ENCODE data around the gene APOE. TPM values are rescaled to one million over a fixed set of nuclear protein-coding genes. Genes with fewer than 3 reads are reported as not detected.
A peak's percentile ranks its signal among the peaks of the same experiment; 100 is the strongest.

Gene APOE
- total and polyA plus RNA-seq, 2 of the 13 experiments (the other 11 are each of a cell fraction or from before 2014, with no cell fraction given) = 1,328 to 1,470 TPM

DNA sequence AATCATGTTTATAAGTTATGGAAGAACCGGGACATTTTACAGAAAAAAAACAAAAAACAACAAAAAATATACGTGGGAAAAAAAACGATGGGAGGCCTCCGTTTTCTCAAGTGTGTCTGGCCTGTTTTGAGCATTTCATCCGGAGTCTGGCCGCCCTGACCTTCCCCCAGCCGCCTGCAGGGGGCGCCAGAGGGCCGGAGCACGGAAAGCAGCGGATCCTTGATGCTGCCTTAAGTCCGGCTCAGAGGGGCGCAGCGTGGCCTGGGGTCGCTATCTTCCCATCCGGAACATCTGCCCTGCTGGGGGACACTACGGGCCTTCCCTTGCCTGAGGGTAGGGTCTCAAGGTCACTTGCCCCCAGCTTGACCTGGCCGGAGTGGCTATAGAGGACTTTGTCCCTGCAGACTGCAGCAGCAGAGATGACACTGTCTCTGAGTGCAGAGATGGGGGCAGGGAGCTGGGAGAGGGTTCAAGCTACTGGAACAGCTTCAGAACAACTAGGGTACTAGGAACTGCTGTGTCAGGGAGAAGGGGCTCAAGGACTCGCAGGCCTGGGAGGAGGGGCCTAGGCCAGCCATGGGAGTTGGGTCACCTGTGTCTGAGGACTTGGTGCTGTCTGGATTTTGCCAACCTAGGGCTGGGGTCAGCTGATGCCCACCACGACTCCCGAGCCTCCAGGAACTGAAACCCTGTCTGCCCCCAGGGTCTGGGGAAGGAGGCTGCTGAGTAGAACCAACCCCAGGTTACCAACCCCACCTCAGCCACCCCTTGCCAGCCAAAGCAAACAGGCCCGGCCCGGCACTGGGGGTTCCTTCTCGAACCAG, 1.8 kb upstream of the APOE start (continued):
- TF ChIP-seq, protein P1, sequence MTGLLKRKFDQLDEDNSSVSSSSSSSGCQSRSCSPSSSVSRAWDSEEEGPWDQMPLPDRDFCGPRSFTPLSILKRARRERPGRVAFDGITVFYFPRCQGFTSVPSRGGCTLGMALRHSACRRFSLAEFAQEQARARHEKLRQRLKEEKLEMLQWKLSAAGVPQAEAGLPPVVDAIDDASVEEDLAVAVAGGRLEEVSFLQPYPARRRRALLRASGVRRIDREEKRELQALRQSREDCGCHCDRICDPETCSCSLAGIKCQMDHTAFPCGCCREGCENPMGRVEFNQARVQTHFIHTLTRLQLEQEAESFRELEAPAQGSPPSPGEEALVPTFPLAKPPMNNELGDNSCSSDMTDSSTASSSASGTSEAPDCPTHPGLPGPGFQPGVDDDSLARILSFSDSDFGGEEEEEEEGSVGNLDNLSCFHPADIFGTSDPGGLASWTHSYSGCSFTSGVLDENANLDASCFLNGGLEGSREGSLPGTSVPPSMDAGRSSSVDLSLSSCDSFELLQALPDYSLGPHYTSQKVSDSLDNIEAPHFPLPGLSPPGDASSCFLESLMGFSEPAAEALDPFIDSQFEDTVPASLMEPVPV (CRISPR knock-in tag; IDR thresholded peaks at IDR 0.05) = peak; percentile 32; the same call in 1 of the 2 replicates
- TF ChIP-seq NFATC3 (CRISPR knock-in tag; IDR thresholded peaks at IDR 0.05) (0 out of 2 replicates have a peak, but pooled peaks have one; percentile 49), HOXA3 (CRISPR knock-in tag; IDR thresholded peaks at IDR 0.05) (peak; percentile 76), NR1H2 (CRISPR knock-in tag; IDR thresholded peaks at IDR 0.05; ENCODE audit: borderline replicate concordance, low read depth) (no peak; the same call in 1 of the 2 replicates), ZNF230 (CRISPR knock-in tag; IDR thresholded peaks at IDR 0.05) (peak; percentile 77; the same call in 1 of the 2 replicates), ZNF83 (CRISPR knock-in tag; IDR thresholded peaks at IDR 0.05; ENCODE audit: borderline replicate concordance) (peak; percentile 69; the same call in 1 of the 2 replicates), NONO (IDR thresholded peaks at IDR 0.05) (no peak), NONO (CRISPR knock-in tag; conservative IDR thresholded peaks at IDR 0.05) (peak; percentile 93), DMAP1 (CRISPR knock-in tag; IDR thresholded peaks at IDR 0.05) (peak; percentile 69), MAFG (CRISPR knock-in tag; IDR thresholded peaks at IDR 0.05) (peak; percentile 68), GZF1 (CRISPR knock-in tag; IDR thresholded peaks at IDR 0.05) (no peak), NRL (CRISPR knock-in tag; IDR thresholded peaks at IDR 0.05; ENCODE audit: borderline replicate concordance) (peak; percentile 77), KLF11 (CRISPR knock-in tag; IDR thresholded peaks at IDR 0.05) (peak; percentile 59), ZNF460 (CRISPR knock-in tag; IDR thresholded peaks at IDR 0.05; ENCODE audit: borderline replicate concordance) (peak; percentile 59; the same call in 1 of the 2 replicates), ZNF589 (CRISPR knock-in tag; conservative IDR thresholded peaks at IDR 0.05) (peak; percentile 77; the same call in 1 of the 2 replicates), NR2F2 (IDR thresholded peaks at IDR 0.05; ENCODE audit: borderline replicate concordance, low read depth) (peak; percentile 82), FOXK1 (CRISPR knock-in tag; IDR thresholded peaks at IDR 0.05; ENCODE audit: borderline replicate concordance, low read depth) (0 out of 2 replicates have a peak, but pooled peaks have one; percentile 15)
- TF ChIP-seq, protein P2, sequence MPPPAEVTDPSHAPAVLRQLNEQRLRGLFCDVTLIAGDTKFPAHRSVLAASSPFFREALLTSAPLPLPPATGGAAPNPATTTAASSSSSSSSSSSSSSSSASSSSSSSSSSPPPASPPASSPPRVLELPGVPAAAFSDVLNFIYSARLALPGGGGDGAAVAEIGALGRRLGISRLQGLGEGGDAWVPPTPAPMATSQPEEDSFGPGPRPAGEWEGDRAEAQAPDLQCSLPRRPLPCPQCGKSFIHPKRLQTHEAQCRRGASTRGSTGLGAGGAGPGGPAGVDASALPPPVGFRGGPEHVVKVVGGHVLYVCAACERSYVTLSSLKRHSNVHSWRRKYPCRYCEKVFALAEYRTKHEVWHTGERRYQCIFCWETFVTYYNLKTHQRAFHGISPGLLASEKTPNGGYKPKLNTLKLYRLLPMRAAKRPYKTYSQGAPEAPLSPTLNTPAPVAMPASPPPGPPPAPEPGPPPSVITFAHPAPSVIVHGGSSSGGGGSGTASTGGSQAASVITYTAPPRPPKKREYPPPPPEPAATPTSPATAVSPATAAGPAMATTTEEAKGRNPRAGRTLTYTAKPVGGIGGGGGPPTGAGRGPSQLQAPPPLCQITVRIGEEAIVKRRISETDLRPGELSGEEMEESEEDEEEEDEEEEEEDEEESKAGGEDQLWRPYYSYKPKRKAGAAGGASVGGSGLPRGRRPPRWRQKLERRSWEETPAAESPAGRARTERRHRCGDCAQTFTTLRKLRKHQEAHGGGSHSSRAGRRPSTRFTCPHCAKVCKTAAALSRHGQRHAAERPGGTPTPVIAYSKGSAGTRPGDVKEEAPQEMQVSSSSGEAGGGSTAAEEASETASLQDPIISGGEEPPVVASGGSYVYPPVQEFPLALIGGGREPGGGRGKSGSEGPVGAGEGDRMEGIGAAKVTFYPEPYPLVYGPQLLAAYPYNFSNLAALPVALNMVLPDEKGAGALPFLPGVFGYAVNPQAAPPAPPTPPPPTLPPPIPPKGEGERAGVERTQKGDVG (CRISPR knock-in tag; IDR thresholded peaks at IDR 0.05; ENCODE audit: borderline replicate concordance) = peak; percentile 84; the same call in 1 of the 2 replicates
- TF ChIP-seq, protein P3, sequence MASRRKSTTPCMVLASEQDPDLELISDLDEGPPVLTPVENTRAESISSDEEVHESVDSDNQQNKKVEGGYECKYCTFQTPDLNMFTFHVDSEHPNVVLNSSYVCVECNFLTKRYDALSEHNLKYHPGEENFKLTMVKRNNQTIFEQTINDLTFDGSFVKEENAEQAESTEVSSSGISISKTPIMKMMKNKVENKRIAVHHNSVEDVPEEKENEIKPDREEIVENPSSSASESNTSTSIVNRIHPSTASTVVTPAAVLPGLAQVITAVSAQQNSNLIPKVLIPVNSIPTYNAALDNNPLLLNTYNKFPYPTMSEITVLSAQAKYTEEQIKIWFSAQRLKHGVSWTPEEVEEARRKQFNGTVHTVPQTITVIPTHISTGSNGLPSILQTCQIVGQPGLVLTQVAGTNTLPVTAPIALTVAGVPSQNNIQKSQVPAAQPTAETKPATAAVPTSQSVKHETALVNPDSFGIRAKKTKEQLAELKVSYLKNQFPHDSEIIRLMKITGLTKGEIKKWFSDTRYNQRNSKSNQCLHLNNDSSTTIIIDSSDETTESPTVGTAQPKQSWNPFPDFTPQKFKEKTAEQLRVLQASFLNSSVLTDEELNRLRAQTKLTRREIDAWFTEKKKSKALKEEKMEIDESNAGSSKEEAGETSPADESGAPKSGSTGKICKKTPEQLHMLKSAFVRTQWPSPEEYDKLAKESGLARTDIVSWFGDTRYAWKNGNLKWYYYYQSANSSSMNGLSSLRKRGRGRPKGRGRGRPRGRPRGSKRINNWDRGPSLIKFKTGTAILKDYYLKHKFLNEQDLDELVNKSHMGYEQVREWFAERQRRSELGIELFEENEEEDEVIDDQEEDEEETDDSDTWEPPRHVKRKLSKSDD (CRISPR knock-in tag; IDR thresholded peaks at IDR 0.05; ENCODE audit: low read depth) = peak; percentile 50; the same call in 1 of the 2 replicates
- TF ChIP-seq, protein P4, sequence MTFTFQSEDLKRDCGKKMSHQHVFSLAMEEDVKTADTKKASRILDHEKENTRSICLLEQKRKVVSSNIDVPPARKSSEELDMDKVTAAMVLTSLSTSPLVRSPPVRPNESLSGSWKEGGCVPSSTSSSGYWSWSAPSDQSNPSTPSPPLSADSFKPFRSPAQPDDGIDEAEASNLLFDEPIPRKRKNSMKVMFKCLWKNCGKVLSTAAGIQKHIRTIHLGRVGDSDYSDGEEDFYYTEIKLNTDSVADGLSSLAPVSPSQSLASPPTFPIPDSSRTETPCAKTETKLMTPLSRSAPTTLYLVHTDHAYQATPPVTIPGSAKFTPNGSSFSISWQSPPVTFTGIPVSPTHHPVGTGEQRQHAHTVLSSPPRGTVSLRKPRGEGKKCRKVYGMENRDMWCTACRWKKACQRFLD (CRISPR knock-in tag; IDR thresholded peaks at IDR 0.05; ENCODE audit: borderline replicate concordance) = 0 out of 2 replicates have a peak, but pooled peaks have one; percentile 64

Measured in HepG2 (cell line).